HepG2 (cell line): ENCODE data around the gene GATAD2B. TPM values are rescaled to one million over a fixed set of nuclear protein-coding genes. Genes with fewer than 3 reads are reported as not detected.

Experiments
- ATF7-NPFF ChIP-seq: sonication (generic); formaldehyde crosslinking; IDR thresholded peaks from 2 replicates; pipeline ENCODE4 v1.8.1; 2023; ENCODE audit warnings: mild to moderate bottlenecking, low read depth, missing genetic modification reagents, moderate library complexity
- FOSL2 ChIP-seq: sonication (generic); formaldehyde crosslinking; IDR thresholded peaks from 2 replicates; pipeline ENCODE4 v1.4.0; 2020; ENCODE audit warnings: missing genetic modification reagents
- HDAC2 ChIP-seq: sonication (generic); formaldehyde crosslinking; IDR thresholded peaks from 2 replicates; pipeline ENCODE4 v1.4.0; 2020; ENCODE audit warnings: missing genetic modification reagents
- SNAI1 ChIP-seq: sonication (generic); formaldehyde crosslinking; IDR thresholded peaks from 2 replicates; pipeline ENCODE4 v1.5.0; 2020; ENCODE audit warnings: mild to moderate bottlenecking, missing genetic modification reagents, borderline replicate concordance
- TCF12 ChIP-seq, 2 experiments: fragments of 450-650 bp in 1 of 2; sonication (generic) in 1 of 2; formaldehyde crosslinking in 1 of 2; IDR thresholded peaks; 2 replicates each; pipeline versions ENCODE4 v1.6.1 to v1.8.0; 2017 to 2022; ENCODE audit warnings: antibody characterized with exemption in 1 of 2, mild to moderate bottlenecking in 1 of 2, missing genetic modification reagents in 1 of 2, moderate library complexity in 1 of 2
- TSC22D2 ChIP-seq: sonication (generic); formaldehyde crosslinking; IDR thresholded peaks from 2 replicates; pipeline ENCODE4 v1.5.1; 2020; ENCODE audit warnings: missing genetic modification reagents, mild to moderate bottlenecking, borderline replicate concordance
- ZFX ChIP-seq: sonication (generic); formaldehyde crosslinking; IDR thresholded peaks from 2 replicates; pipeline ENCODE4 v1.4.0; 2020; ENCODE audit warnings: mild to moderate bottlenecking, low read depth, missing genetic modification reagents, moderate library complexity
- ZNF18 ChIP-seq: sonication (generic); formaldehyde crosslinking; IDR thresholded peaks from 2 replicates; pipeline ENCODE4 v1.8.0; 2022; ENCODE audit warnings: mild to moderate bottlenecking, missing genetic modification reagents; ENCODE audit not compliant: insufficient replicate concordance
- ZNF441 ChIP-seq: sonication (generic); formaldehyde crosslinking; IDR thresholded peaks from 2 replicates; pipeline ENCODE4 v1.7.0; 2021; ENCODE audit warnings: missing genetic modification reagents, borderline replicate concordance
- ZNF503 ChIP-seq: sonication (generic); formaldehyde crosslinking; IDR thresholded peaks from 2 replicates; pipeline ENCODE4 v1.4.0; 2020; ENCODE audit warnings: missing genetic modification reagents
- ZSCAN29 ChIP-seq: sonication (generic); formaldehyde crosslinking; conservative IDR thresholded peaks from 2 replicates; pipeline ENCODE4 v1.4.0; 2020; ENCODE audit warnings: mild to moderate bottlenecking, missing genetic modification reagents
- polyA plus RNA-seq, 8 experiments: library from polyadenylated mRNA; depleted of rRNA in 3 of 8; stranded (reverse) in 7 of 8; unstranded in 1 of 8; fragments of >200 nt; fragmentation: Illumina TruSeq in 4 of 8; extraction: Trizol in 4 of 8; gene quantifications; 2 replicates each; pipeline versions ENCODE4 v1.2.1 to v1.2.3, GENCODE V29; 2011 to 2016; ENCODE audit warnings: low read depth in 4 of 8, missing spikeins in 1 of 8, mixed read lengths in 1 of 8; ENCODE audit not compliant: insufficient read depth in 1 of 8
- total RNA-seq, 5 experiments: library from RNA; depleted of rRNA; stranded (reverse); fragments of >200 nt; fragmentation: Illumina TruSeq; extraction: Trizol; gene quantifications; 2 replicates each; pipeline ENCODE4 v1.2.3, GENCODE V29; 2016; ENCODE audit warnings: low read depth in 1 of 5
- TF ChIP-seq, protein P1 (sequence below): IDR thresholded peaks from 2 replicates; pipeline ENCODE4 v1.6.1; 2016; ENCODE audit warnings: low read depth
- TF ChIP-seq, protein P2 (sequence below): sonication (generic); formaldehyde crosslinking; IDR thresholded peaks from 2 replicates; pipeline ENCODE4 v1.4.0; 2020; ENCODE audit warnings: missing genetic modification reagents

Gene GATAD2B
- total and polyA plus RNA-seq, 2 of the 13 experiments (the other 11 are each of a cell fraction or from before 2014, with no cell fraction given), result 3.2 to 5.2 TPM

DNA sequence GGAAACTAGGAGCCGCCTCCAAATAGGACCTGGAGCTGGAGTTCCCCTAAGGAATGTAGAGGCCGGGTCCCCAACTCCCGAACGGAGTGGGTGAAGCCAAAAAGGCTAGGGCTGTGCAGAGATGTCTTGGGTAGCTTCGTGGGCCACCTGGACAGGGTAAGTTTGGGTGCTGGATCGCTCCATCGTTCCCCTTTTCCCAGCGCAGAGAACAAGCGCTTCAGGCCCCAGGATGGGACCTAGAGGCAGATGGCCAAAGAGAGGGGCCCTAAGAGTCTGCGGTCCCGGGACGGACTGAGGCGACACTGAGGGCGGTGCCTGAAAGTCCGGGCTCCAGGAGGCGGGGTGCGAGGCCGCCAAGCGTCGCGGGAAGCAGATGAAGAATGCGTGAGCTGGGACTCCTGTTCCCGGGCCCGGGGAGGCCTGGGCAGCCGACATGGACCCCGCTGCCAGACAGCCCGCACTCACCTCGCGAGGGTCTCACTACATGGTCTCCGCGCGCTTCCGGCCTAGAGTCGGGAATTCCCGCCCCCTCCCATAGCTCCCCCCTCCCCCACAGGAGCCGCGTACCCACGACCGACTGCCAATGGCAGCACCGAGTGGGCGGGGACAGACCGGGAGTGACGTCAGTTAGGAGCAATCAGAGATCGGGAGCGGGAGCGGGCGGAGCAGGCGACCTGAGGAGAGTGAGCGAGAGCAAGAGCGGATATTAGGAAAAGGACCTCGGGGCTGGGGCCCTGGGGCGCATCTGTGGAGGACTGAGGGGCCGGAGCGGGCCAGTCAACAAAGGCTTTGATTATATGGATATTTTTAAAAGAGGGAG lies 40.5 kb upstream of the GATAD2B start, which contains the start of gene SLC39A1 (continued):
- TF ChIP-seq ZNF441 (CRISPR knock-in tag) (peak; percentile 81; the same call in 1 of the 2 replicates), ZSCAN29 (CRISPR knock-in tag) (no peak), HDAC2 (CRISPR knock-in tag) (peak; percentile 14; the same call in 1 of the 2 replicates), ZNF18 (no peak), FOSL2 (CRISPR knock-in tag) (no peak), ZFX (CRISPR knock-in tag) (peak; percentile 86), ZNF503 (CRISPR knock-in tag) (0 out of 2 replicates have a peak, but pooled peaks have one; percentile 45), TCF12 (IDR thresholded peaks at IDR 0.05) (no peak), TCF12 (CRISPR knock-in tag; IDR thresholded peaks at IDR 0.05) (0 out of 2 replicates have a peak, but pooled peaks have one; percentile 49), TSC22D2 (no peak), ATF7-NPFF (peak; percentile 78; the same call in 1 of the 2 replicates), SNAI1 (CRISPR knock-in tag) (no peak)
- TF ChIP-seq, protein P1, sequence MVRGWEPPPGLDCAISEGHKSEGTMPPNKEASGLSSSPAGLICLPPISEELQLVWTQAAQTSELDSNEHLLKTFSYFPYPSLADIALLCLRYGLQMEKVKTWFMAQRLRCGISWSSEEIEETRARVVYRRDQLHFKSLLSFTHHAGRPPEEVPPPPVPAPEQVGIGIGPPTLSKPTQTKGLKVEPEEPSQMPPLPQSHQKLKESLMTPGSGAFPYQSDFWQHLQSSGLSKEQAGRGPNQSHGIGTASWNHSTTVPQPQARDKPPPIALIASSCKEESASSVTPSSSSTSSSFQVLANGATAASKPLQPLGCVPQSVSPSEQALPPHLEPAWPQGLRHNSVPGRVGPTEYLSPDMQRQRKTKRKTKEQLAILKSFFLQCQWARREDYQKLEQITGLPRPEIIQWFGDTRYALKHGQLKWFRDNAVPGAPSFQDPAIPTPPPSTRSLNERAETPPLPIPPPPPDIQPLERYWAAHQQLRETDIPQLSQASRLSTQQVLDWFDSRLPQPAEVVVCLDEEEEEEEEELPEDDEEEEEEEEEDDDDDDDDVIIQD (CRISPR knock-in tag), result no peak
- TF ChIP-seq, protein P2, sequence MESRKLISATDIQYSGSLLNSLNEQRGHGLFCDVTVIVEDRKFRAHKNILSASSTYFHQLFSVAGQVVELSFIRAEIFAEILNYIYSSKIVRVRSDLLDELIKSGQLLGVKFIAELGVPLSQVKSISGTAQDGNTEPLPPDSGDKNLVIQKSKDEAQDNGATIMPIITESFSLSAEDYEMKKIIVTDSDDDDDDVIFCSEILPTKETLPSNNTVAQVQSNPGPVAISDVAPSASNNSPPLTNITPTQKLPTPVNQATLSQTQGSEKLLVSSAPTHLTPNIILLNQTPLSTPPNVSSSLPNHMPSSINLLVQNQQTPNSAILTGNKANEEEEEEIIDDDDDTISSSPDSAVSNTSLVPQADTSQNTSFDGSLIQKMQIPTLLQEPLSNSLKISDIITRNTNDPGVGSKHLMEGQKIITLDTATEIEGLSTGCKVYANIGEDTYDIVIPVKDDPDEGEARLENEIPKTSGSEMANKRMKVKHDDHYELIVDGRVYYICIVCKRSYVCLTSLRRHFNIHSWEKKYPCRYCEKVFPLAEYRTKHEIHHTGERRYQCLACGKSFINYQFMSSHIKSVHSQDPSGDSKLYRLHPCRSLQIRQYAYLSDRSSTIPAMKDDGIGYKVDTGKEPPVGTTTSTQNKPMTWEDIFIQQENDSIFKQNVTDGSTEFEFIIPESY (CRISPR knock-in tag), result no peak
